ENCODE measurements around the gene LIPC. TPM values are rescaled to one million over a fixed set of nuclear protein-coding genes. Genes with fewer than 3 reads are reported as not detected.

Gene LIPC
- total RNA-seq, 1 experiment from 2014 or later, result not detected

DNA sequence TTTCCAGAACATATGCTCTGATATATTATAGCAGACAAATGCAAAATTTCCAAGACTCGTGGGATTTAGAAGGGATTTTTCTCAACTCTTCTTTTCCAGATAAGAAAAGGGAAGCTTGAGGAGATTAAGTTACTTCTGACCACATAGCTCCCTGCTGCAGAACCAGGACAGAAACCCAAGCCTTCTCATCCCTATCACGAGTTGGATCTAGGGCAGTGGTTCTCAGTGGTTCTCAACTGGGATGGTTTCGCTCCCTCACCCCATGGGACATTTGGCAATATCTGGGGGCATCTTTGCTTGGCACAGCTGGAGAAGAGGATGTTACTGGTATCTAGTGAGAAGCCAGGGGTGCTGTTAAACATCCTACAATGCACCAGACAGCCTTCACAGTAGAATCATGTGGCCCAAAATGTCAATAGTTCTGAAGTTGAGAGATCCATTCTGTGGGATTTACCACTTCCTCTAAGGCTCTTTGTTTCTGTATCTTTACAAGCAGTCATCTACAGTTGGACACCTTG, 64.2 kb downstream of the LIPC start:
- H3K27me3 Mint-ChIP-seq (ENCODE audit: low read depth), result no peaks in the 10 kb centered on the region
- DNase-seq (ENCODE audit: low spot score) (no peak), ATAC-seq (no peak)
- H3K9me3 Mint-ChIP-seq, result no peaks in the 10 kb centered on the region
- ChIA-PET POLR2A (no interaction called here), CTCF (no interaction called here)
- H3K27ac Mint-ChIP-seq, result no peak overlapping the region
- H3K36me3 Mint-ChIP-seq, result no peaks in the 10 kb centered on the region
- 0 out of 2 replicates have a peak, but pooled peaks cover 3% of the 10 kb centered on the region for H3K4me1 Mint-ChIP-seq
- H3K4me3 Mint-ChIP-seq, result no peak overlapping the region
- TF ChIP-seq ELF4 (CRISPR knock-in tag; IDR thresholded peaks at IDR 0.05; ENCODE audit: low read depth), result no peak
- TF ChIP-seq TEAD4 (CRISPR knock-in tag; IDR thresholded peaks at IDR 0.05), result no peak
- TF ChIP-seq, protein P1, sequence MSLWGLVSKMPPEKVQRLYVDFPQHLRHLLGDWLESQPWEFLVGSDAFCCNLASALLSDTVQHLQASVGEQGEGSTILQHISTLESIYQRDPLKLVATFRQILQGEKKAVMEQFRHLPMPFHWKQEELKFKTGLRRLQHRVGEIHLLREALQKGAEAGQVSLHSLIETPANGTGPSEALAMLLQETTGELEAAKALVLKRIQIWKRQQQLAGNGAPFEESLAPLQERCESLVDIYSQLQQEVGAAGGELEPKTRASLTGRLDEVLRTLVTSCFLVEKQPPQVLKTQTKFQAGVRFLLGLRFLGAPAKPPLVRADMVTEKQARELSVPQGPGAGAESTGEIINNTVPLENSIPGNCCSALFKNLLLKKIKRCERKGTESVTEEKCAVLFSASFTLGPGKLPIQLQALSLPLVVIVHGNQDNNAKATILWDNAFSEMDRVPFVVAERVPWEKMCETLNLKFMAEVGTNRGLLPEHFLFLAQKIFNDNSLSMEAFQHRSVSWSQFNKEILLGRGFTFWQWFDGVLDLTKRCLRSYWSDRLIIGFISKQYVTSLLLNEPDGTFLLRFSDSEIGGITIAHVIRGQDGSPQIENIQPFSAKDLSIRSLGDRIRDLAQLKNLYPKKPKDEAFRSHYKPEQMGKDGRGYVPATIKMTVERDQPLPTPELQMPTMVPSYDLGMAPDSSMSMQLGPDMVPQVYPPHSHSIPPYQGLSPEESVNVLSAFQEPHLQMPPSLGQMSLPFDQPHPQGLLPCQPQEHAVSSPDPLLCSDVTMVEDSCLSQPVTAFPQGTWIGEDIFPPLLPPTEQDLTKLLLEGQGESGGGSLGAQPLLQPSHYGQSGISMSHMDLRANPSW (CRISPR knock-in tag; conservative IDR thresholded peaks at IDR 0.05; ENCODE audit: low read depth), result no peak
- TF ChIP-seq SP1 (CRISPR knock-in tag; conservative IDR thresholded peaks at IDR 0.05), result no peak
- TF ChIP-seq, protein P2, sequence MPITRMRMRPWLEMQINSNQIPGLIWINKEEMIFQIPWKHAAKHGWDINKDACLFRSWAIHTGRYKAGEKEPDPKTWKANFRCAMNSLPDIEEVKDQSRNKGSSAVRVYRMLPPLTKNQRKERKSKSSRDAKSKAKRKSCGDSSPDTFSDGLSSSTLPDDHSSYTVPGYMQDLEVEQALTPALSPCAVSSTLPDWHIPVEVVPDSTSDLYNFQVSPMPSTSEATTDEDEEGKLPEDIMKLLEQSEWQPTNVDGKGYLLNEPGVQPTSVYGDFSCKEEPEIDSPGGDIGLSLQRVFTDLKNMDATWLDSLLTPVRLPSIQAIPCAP (CRISPR knock-in tag; IDR thresholded peaks at IDR 0.05), result no peak
- TF ChIP-seq, protein P3, sequence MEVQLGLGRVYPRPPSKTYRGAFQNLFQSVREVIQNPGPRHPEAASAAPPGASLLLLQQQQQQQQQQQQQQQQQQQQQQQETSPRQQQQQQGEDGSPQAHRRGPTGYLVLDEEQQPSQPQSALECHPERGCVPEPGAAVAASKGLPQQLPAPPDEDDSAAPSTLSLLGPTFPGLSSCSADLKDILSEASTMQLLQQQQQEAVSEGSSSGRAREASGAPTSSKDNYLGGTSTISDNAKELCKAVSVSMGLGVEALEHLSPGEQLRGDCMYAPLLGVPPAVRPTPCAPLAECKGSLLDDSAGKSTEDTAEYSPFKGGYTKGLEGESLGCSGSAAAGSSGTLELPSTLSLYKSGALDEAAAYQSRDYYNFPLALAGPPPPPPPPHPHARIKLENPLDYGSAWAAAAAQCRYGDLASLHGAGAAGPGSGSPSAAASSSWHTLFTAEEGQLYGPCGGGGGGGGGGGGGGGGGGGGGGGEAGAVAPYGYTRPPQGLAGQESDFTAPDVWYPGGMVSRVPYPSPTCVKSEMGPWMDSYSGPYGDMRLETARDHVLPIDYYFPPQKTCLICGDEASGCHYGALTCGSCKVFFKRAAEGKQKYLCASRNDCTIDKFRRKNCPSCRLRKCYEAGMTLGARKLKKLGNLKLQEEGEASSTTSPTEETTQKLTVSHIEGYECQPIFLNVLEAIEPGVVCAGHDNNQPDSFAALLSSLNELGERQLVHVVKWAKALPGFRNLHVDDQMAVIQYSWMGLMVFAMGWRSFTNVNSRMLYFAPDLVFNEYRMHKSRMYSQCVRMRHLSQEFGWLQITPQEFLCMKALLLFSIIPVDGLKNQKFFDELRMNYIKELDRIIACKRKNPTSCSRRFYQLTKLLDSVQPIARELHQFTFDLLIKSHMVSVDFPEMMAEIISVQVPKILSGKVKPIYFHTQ (CRISPR knock-in tag; IDR thresholded peaks at IDR 0.05), result no peak
- TF ChIP-seq, protein P4, sequence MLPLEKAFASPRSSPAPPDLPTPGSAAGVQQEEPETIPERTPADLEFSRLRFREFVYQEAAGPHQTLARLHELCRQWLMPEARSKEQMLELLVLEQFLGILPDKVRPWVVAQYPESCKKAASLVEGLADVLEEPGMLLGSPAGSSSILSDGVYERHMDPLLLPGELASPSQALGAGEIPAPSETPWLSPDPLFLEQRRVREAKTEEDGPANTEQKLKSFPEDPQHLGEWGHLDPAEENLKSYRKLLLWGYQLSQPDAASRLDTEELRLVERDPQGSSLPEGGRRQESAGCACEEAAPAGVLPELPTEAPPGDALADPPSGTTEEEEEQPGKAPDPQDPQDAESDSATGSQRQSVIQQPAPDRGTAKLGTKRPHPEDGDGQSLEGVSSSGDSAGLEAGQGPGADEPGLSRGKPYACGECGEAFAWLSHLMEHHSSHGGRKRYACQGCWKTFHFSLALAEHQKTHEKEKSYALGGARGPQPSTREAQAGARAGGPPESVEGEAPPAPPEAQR (CRISPR knock-in tag; IDR thresholded peaks at IDR 0.05), result no peak
- TF ChIP-seq, protein P5, sequence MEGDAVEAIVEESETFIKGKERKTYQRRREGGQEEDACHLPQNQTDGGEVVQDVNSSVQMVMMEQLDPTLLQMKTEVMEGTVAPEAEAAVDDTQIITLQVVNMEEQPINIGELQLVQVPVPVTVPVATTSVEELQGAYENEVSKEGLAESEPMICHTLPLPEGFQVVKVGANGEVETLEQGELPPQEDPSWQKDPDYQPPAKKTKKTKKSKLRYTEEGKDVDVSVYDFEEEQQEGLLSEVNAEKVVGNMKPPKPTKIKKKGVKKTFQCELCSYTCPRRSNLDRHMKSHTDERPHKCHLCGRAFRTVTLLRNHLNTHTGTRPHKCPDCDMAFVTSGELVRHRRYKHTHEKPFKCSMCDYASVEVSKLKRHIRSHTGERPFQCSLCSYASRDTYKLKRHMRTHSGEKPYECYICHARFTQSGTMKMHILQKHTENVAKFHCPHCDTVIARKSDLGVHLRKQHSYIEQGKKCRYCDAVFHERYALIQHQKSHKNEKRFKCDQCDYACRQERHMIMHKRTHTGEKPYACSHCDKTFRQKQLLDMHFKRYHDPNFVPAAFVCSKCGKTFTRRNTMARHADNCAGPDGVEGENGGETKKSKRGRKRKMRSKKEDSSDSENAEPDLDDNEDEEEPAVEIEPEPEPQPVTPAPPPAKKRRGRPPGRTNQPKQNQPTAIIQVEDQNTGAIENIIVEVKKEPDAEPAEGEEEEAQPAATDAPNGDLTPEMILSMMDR (IDR thresholded peaks at IDR 0.05), result no peak
- no peak for TF ChIP-seq ZNF416 (CRISPR knock-in tag; IDR thresholded peaks at IDR 0.05)
- TF ChIP-seq RELA (CRISPR knock-in tag; IDR thresholded peaks at IDR 0.05; ENCODE audit: borderline replicate concordance), result no peak
- no peak for TF ChIP-seq ZNF232 (CRISPR knock-in tag; IDR thresholded peaks at IDR 0.05)
- TF ChIP-seq, protein P6, sequence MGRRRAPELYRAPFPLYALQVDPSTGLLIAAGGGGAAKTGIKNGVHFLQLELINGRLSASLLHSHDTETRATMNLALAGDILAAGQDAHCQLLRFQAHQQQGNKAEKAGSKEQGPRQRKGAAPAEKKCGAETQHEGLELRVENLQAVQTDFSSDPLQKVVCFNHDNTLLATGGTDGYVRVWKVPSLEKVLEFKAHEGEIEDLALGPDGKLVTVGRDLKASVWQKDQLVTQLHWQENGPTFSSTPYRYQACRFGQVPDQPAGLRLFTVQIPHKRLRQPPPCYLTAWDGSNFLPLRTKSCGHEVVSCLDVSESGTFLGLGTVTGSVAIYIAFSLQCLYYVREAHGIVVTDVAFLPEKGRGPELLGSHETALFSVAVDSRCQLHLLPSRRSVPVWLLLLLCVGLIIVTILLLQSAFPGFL (CRISPR knock-in tag; IDR thresholded peaks at IDR 0.05; ENCODE audit: borderline replicate concordance), result no peak
- TF ChIP-seq, protein P7, sequence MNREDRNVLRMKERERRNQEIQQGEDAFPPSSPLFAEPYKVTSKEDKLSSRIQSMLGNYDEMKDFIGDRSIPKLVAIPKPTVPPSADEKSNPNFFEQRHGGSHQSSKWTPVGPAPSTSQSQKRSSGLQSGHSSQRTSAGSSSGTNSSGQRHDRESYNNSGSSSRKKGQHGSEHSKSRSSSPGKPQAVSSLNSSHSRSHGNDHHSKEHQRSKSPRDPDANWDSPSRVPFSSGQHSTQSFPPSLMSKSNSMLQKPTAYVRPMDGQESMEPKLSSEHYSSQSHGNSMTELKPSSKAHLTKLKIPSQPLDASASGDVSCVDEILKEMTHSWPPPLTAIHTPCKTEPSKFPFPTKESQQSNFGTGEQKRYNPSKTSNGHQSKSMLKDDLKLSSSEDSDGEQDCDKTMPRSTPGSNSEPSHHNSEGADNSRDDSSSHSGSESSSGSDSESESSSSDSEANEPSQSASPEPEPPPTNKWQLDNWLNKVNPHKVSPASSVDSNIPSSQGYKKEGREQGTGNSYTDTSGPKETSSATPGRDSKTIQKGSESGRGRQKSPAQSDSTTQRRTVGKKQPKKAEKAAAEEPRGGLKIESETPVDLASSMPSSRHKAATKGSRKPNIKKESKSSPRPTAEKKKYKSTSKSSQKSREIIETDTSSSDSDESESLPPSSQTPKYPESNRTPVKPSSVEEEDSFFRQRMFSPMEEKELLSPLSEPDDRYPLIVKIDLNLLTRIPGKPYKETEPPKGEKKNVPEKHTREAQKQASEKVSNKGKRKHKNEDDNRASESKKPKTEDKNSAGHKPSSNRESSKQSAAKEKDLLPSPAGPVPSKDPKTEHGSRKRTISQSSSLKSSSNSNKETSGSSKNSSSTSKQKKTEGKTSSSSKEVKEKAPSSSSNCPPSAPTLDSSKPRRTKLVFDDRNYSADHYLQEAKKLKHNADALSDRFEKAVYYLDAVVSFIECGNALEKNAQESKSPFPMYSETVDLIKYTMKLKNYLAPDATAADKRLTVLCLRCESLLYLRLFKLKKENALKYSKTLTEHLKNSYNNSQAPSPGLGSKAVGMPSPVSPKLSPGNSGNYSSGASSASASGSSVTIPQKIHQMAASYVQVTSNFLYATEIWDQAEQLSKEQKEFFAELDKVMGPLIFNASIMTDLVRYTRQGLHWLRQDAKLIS (CRISPR knock-in tag; IDR thresholded peaks at IDR 0.05; ENCODE audit: borderline replicate concordance), result no peak
- TF ChIP-seq GTF2I (CRISPR knock-in tag; conservative IDR thresholded peaks at IDR 0.05), result no peak
- TF ChIP-seq, protein P8, sequence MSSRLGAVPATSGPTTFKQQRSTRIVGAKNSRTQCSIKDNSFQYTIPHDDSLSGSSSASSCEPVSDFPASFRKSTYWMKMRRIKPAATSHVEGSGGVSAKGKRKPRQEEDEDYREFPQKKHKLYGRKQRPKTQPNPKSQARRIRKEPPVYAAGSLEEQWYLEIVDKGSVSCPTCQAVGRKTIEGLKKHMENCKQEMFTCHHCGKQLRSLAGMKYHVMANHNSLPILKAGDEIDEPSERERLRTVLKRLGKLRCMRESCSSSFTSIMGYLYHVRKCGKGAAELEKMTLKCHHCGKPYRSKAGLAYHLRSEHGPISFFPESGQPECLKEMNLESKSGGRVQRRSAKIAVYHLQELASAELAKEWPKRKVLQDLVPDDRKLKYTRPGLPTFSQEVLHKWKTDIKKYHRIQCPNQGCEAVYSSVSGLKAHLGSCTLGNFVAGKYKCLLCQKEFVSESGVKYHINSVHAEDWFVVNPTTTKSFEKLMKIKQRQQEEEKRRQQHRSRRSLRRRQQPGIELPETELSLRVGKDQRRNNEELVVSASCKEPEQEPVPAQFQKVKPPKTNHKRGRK (CRISPR knock-in tag; IDR thresholded peaks at IDR 0.05; ENCODE audit: borderline replicate concordance), result no peak
